ENCODE data around the gene NPB. TPM values are rescaled to one million over a fixed set of nuclear protein-coding genes. Genes with fewer than 3 reads are reported as not detected.

NPB gene
- polyA plus RNA-seq, 1 donor = 0.90 TPM

GRCh38 chr17:81898029-81898866 lies 3.8 kb upstream of the NPB start:
- DNase-seq = no peak

DNA sequence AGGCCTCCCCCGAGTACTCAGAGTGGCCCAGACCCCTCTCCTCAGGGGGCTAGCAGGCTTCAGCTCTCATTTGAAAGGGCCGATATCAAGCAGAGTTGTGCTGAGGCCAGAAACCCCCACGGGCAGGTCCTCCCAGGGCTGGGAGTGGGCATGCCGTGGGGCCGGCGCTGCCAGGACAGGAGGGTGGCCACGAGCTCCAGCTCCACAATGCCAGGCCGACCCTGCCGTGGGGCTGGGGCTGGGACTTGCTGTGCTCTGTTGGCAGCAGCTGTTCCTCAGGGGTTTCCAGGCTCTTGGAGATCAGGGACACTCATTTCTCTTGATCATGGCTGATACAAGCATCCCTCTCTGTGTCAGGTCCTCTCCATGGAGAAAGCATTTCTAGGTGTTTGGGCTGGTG lies 3.2 kb upstream of the NPB start:
- DNase-seq = no peak

GRCh38 chr17:81899514-81900166 lies 2.4 kb upstream of the NPB start:
- DNase-seq = no peak

DNA sequence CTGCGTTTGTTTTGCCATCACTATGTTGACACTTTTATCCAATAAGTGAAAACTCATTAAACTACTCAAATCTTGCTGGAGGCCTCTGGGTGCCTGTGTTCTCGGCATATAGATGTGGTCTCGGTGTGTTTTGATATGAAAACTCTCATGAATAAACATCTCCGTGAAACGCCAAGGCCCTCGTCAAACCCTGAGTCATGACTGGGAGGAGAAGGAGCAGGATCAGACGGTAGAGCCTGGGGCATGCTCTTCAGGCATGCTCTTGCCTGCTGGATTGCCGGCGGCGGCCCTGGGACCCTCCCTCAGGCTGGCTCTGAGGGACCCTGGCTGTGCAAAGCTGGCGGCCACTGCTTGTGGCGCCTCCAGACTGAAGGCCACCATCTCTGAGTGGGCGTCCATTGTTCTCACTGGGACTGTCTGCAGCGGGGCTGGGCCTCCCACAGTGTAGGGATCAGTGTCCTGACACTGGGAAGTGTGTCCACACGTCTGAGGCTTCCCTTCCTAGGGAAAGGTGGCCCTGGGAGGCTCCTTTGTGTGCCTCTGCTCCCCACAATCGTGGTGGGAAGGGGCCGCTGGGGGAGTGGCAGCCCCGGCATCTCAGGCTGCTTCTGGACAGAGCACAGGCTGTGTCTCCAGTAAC lies 1.7 kb upstream of the NPB start:
- no peak for DNase-seq

- DNase-seq = no peak
Observed at GRCh38 chr17:81901167-81902022, 643 bp upstream of the NPB start.

DNA sequence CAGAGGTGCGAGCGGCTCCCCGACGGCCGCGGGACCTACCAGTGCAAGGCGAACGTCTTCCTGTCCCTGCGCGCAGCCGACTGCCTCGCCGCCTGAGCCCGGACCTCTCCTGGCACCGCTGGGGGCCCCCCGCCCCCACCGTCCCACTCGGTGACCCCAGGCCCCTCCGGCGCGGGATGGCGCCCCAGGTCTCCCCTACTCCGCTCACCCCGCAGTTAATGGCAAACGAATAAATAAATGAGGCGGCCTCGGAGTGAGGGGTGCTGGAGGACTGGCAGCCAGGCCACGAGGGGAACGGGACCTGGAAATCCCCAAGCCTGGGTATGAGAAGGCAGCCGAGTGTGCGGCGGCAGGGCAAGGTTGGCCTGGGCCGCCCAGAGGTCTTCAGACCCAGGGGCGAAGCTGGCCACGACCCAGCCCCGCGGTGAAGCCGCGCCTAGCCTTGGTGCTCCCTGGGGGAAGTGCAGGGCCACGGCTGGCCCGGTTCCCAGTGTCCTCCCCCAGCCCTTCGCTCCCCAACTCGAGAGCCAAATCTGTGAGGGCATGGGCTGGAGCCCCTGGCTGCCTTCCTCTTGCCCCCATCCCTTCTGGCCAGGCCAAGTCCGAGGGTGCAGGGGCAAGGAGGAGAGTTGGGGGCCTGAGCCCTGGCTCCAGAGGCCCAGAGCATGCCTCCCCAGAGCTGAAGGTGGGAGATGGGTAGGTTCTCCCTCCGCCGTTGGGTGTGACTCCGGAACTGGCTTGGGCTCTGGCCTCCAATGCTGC lies 796 bp downstream of the NPB start:
- no peak for DNase-seq

- no peak for DNase-seq
Observed at GRCh38 chr17:81903415-81903831, 1.4 kb downstream of the NPB start.

- DNase-seq = no peak
Observed at GRCh38 chr17:81903896-81904599, 2.0 kb downstream of the NPB start.

- no peak for DNase-seq
Observed at GRCh38 chr17:81904600-81905423, 2.8 kb downstream of the NPB start.

DNA sequence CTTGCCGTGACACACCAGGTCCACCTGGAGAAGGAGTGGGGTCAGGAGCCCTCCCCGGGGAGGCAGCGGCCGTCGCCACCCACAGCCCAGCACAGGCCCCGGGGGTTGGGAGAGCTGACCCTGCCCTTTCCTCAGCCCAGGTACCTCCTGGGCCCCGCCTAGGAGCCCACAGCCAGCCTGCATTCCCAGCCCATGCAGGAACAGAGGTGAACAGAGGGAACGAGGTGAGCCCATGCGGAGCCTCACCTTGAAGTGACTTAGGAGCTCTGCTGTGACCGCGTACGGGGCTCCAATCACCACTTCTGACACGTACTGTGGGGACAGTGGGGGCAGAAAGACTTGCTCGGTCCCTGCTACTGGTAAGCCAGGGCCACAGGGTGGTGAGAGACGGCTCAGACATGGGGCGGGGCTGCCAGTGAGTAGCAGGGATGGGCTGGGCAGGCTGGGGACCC lies 3.4 kb downstream of the NPB start:
- no peak for DNase-seq

GRCh38 chr17:81905993-81906392 lies 4.0 kb downstream of the NPB start:
- no peak for DNase-seq

- no peak for DNase-seq
Observed at GRCh38 chr17:81906476-81907218, 4.6 kb downstream of the NPB start.

DNA sequence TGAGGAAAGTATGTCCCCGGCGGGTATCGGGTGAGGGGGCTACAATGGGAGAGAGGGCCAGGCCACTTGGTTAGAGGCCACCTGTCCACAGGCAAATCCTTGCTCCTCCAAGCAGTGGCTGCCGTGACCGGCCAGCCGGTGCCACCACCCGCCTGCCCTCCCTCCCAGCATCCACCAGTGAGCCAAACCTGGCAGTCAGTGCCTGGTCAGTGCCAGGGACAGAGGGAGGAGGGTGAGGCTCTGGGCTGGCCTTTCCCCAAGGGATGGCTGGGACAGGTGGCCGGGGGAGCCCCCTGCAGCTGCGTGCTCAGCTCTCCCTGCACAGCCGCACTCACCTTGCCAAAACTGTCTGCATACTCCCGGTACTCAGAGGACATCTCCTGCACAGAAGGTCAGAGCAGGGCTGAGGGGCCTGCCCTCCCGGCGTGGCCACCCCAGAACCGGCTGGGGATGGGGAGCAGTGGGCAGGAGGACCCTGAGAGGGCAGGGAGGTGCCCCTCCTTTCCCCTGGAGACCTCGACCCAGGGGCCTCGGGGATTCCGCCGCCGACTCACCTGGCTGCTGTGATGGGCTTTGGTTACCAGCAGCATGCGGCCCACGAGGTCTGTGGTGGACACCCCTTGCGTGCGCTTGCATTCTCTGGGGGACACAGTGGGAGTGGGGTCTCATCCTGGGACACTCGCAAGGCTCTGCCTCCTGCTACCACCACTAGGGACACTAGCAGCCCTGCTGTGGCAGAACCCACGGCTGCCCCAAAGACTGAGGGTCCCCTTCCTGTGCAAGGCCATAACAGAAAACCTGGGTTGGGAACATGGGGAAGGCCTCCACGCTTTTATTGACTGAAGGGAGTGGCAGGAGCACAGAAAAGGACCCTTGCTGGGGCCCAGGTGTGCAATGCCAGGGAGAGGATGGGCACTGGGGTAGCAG lies 5.4 kb downstream of the NPB start:
- no peak for DNase-seq

DNA sequence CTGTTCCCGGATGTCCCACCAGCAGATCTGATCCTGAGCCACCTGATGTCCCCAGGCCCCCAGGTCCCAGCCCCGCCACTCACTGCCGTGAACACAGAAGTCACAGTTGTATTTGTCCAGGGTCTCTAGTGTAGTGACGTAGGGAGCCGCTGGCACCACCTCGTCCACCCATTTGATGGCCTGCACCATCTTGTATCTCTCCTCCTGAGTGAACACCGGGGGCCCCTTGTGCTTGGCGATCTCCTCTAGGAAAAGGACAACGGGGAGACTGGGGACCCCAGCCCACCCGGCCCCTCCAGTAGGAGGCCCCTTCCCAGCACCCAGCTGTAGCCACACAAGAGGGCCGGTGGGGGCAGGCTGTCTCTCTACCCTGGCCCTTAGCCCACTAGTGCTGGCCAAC lies 6.8 kb downstream of the NPB start:
- no peak for DNase-seq

DNA sequence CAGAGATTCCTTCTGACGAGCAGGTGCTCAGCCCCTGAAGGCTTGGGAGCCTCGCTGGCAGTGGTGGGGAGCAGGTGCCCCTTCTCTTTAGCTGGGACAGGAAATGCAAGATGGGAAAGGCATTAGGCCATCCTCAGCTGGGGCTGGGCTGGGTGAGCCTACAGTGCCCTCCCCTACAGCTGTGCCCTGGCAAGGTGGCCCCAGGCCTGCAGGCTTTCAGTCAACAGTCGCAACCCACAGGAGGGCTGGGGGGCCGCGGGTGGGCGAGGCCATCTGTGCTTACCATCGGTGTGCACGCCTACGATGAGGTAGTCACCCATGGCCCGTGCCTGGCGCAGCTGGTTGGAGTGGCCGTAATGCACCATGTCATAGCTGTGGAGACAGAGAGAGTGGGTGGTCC lies 7.2 kb downstream of the NPB start:
- no peak for DNase-seq

- no peak for DNase-seq
Observed at GRCh38 chr17:81909966-81910839, 8.2 kb downstream of the NPB start.

- DNase-seq = no peak
Observed at GRCh38 chr17:81910840-81911276, 8.8 kb downstream of the NPB start.

Data from left kidney (tissue), 2 donors.